ENCODE results near the gene DBNL. TPM values are rescaled to one million over a fixed set of nuclear protein-coding genes. Genes with fewer than 3 reads are reported as not detected.

The DBNL gene
- total RNA-seq, 4 donors from 2014 or later = 92.2 to 132 (median 124) TPM

DNA sequence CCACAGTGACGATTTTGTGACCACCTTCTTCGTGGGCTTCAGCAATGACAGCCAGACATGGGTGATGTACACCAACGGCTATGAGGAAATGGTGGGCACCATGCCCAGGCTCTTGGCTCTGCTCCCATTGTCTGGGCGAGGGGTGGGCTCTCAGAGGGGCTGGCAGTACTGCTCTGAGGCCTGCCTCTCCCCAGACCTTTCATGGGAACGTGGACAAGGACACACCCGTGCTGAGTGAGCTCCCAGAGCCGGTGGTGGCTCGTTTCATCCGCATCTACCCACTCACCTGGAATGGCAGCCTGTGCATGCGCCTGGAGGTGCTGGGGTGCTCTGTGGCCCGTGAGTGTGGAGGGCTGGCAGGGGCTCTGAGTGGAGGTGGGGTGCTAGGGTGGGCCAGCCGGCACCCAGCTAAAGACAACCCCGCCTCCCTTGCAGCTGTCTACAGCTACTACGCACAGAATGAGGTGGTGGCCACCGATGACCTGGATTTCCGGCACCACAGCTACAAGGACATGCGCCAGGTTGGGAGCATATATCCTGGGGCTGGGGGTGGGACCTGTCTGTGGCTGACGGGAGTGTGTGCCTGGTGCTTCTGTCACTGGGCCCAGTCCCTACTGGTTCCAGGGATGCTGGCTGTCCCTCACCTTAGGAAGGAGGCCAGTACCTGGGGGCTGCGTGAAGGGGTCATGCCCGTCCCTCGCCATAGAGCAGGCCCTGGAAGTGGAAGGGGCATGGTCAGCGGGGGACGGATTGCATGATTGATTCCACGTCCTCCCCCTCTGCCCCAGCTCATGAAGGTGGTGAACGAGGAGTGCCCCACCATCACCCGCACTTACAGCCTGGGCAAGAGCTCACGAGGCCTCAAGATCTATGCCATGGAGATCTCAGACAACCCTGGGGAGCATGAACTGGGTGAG is 66.5 kb downstream of the DBNL start:
- no peaks in the 10 kb centered on the region for H3K27me3 ChIP-seq
- no peak for ATAC-seq
- no peak overlapping the region for H3K4me3 ChIP-seq
- H3K9me3 ChIP-seq = no peaks in the 10 kb centered on the region
- peak overlapping the region in 2 of 4 donors; percentile 51 to 91 for H3K27ac ChIP-seq
- 22 to 80% methylated on average over 4 to 6 of the region's 27 CpGs for WGBS, 2 donors (ENCODE audit: low coverage in 1 of 2)
- H3K36me3 ChIP-seq = peaks cover 0 to 95% of the 10 kb centered on the region in 2 donors
- H3K4me1 ChIP-seq = peaks cover 0 to 81% (median 9%) of the 10 kb centered on the region in 3 donors
- TF ChIP-seq, protein P1, sequence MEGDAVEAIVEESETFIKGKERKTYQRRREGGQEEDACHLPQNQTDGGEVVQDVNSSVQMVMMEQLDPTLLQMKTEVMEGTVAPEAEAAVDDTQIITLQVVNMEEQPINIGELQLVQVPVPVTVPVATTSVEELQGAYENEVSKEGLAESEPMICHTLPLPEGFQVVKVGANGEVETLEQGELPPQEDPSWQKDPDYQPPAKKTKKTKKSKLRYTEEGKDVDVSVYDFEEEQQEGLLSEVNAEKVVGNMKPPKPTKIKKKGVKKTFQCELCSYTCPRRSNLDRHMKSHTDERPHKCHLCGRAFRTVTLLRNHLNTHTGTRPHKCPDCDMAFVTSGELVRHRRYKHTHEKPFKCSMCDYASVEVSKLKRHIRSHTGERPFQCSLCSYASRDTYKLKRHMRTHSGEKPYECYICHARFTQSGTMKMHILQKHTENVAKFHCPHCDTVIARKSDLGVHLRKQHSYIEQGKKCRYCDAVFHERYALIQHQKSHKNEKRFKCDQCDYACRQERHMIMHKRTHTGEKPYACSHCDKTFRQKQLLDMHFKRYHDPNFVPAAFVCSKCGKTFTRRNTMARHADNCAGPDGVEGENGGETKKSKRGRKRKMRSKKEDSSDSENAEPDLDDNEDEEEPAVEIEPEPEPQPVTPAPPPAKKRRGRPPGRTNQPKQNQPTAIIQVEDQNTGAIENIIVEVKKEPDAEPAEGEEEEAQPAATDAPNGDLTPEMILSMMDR (IDR thresholded peaks at IDR 0.05) = no peak
- no peak for TF ChIP-seq POLR2AphosphoS5 (IDR thresholded peaks at IDR 0.05)
- TF ChIP-seq POLR2A (IDR thresholded peaks at IDR 0.05) = no peak
- TF ChIP-seq EP300 (IDR thresholded peaks at IDR 0.05) = no peak

Other genes with a start within 250 kb of the DBNL start
- gene MRPS24, start 175.2 kb upstream of the DBNL start, total RNA-seq = 100 to 1,000 TPM in 1 of 4 donors, 10 to 100 TPM in 3; 64.2 to 147 (median 81.5) TPM
- gene URGCP, start 138.1 kb upstream of the DBNL start, total RNA-seq = 10 to 100 TPM; 33.4 to 47.9 (median 39.2) TPM
- 10 to 100 TPM; 22.7 to 38.3 (median 28.5) TPM for gene UBE2D4, start 118.3 kb upstream of the DBNL start, total RNA-seq
- not detected for gene SPDYE1, start 46.8 kb upstream of the DBNL start, total RNA-seq
- gene PGAM2, start 20.9 kb downstream of the DBNL start, total RNA-seq = 1 to 10 TPM in 2 of 4 donors, not detected in 2; 3.2 to 3.9 TPM
- 10 to 100 TPM; 28.1 to 55.1 (median 32.4) TPM for gene POLM, start 37.8 kb downstream of the DBNL start, total RNA-seq
- gene AEBP1, start 59.6 kb downstream of the DBNL start, total RNA-seq = 100 to 1,000 TPM; 101 to 248 (median 171) TPM
- 10 to 100 TPM; 45.3 to 52.6 (median 50.8) TPM for gene POLD2, start 78.8 kb downstream of the DBNL start, total RNA-seq
- not detected for gene MYL7, start 96.6 kb downstream of the DBNL start, total RNA-seq
- gene GCK, start 144.7 kb downstream of the DBNL start, total RNA-seq = 1 to 10 TPM in 1 of 4 donors, under 1 TPM in 2, not detected in 1; 0.31 to 4.2 (median 0.54) TPM
- gene YKT6, start 156.3 kb downstream of the DBNL start, total RNA-seq = 10 to 100 TPM; 50.2 to 79.2 (median 64.1) TPM